HL-60/S4 treated with phorbol 12-myristate 13-acetate at 8.2 ng/mL for 4 days and 3 days (cell line): ENCODE results near the gene NTNG1.

Source experiments
- in situ Hi-C: fragments of 300-500 bp; cut with MboI; formaldehyde crosslinking; loops from 2 replicates; pipeline ENCODE4 v1.15.0; 2022; ENCODE audit warnings: low sequenced_read_pairs

The NTNG1 gene

GRCh38 chr1:107389410-107390396 lies 248.9 kb downstream of the NTNG1 start:
- in situ Hi-C loops = no loop called here

GRCh38 chr1:107394301-107394700 lies 253.5 kb downstream of the NTNG1 start:
- in situ Hi-C loops = no loop called here

GRCh38 chr1:107401704-107402103 lies 260.9 kb downstream of the NTNG1 start:
- in situ Hi-C loops = loop anchor here (25.0 kb wide), 1 partner anchor 736 kb away; no protein-coding TSS in a partner anchor

- in situ Hi-C loops = loop anchor here (25.0 kb wide), 1 partner anchor 733 kb away; no protein-coding TSS in a partner anchor
Measured at GRCh38 chr1:107404756-107405155, 263.9 kb downstream of the NTNG1 start.

- in situ Hi-C loops = loop anchor here (25.0 kb wide), 1 partner anchor 732 kb away; no protein-coding TSS in a partner anchor
Measured at GRCh38 chr1:107405236-107405635, 264.4 kb downstream of the NTNG1 start.

GRCh38 chr1:107407011-107407410 lies 266.2 kb downstream of the NTNG1 start:
- in situ Hi-C loops = loop anchor here (25.0 kb wide), 1 partner anchor 730 kb away; no protein-coding TSS in a partner anchor

- in situ Hi-C loops = loop anchor here (25.0 kb wide), 1 partner anchor 724 kb away; no protein-coding TSS in a partner anchor
Measured at GRCh38 chr1:107413546-107413945, 272.7 kb downstream of the NTNG1 start.

GRCh38 chr1:107413951-107414350 lies 273.1 kb downstream of the NTNG1 start:
- in situ Hi-C loops = loop anchor here (25.0 kb wide), 1 partner anchor 723 kb away; no protein-coding TSS in a partner anchor

GRCh38 chr1:107414550-107414949 lies 273.7 kb downstream of the NTNG1 start:
- in situ Hi-C loops = loop anchor here (25.0 kb wide), 1 partner anchor 723 kb away; no protein-coding TSS in a partner anchor

GRCh38 chr1:107415241-107415640 lies 274.4 kb downstream of the NTNG1 start:
- in situ Hi-C loops = loop anchor here (25.0 kb wide), 1 partner anchor 722 kb away; no protein-coding TSS in a partner anchor

GRCh38 chr1:107419003-107419402 lies 278.2 kb downstream of the NTNG1 start:
- in situ Hi-C loops = loop anchor here (25.0 kb wide), 1 partner anchor 718 kb away; no protein-coding TSS in a partner anchor

- in situ Hi-C loops = loop anchor here (25.0 kb wide), 1 partner anchor 714 kb away; no protein-coding TSS in a partner anchor
Measured at GRCh38 chr1:107422901-107423300, 282.1 kb downstream of the NTNG1 start.

- in situ Hi-C loops = no loop called here
Measured at GRCh38 chr1:107430540-107431228, 289.8 kb downstream of the NTNG1 start.

GRCh38 chr1:107432108-107432507 lies 291.3 kb downstream of the NTNG1 start:
- in situ Hi-C loops = no loop called here

- in situ Hi-C loops = no loop called here
Measured at GRCh38 chr1:107433068-107433467, 292.2 kb downstream of the NTNG1 start.

- in situ Hi-C loops = no loop called here
Measured at GRCh38 chr1:107433635-107434360, 293.0 kb downstream of the NTNG1 start.

- in situ Hi-C loops = no loop called here
Measured at GRCh38 chr1:107434361-107434693, 293.5 kb downstream of the NTNG1 start.

- in situ Hi-C loops = no loop called here
Measured at GRCh38 chr1:107436552-107437241, 295.9 kb downstream of the NTNG1 start.

GRCh38 chr1:107439567-107439966 lies 298.7 kb downstream of the NTNG1 start:
- in situ Hi-C loops = no loop called here

- in situ Hi-C loops = no loop called here
Measured at GRCh38 chr1:107442551-107442950, 301.7 kb downstream of the NTNG1 start.
